GM19324 (cell line): ENCODE data around the gene PRMT7.

Source experiments
- ATAC-seq: cut with Tn5 transposase; IDR thresholded peaks from one replicate; pipeline ENCODE4 v1.9.1; 2021; ENCODE audit warnings: mild to moderate bottlenecking, moderate library complexity; ENCODE audit not compliant: unreplicated experiment, low FRiP score

PRMT7 gene

DNA sequence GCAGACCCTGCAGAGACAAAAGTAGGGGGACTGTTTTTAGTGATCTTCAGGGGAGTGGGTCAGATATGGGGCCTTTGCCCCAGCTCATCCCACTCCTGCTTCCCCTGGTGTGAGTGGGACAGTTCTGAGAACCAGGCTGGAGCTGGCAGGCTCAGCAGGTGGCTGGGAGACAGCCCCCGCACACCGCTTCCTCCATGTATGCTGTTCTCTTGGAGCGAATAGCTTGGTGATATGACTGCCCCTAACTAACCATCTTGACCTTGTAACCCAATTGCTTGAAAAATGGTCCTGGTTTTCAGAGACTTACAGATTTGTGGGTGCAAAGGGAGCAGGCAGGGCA, 61.5 kb downstream of the PRMT7 start:
- ATAC-seq: no peak

DNA sequence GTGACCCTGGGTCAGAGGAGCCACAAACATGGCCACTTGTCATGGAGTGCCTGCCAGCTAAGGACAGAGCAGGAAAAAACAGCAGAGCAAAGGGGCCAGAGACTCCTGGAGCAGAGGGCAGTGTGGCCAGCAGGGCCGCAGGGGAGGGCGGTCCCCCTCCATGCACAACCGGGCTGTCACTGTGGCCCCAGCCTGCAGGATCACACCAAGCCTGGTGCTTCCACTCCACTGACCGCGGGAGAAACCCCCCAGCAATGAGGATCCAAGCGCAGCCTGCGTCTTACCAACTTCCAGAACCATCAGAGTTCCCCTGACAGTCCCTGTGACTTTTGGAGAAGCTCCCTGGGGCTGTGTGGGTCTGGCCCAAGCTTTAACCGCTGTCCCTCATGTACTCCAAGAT, 62.0 kb downstream of the PRMT7 start:
- ATAC-seq: no peak

DNA sequence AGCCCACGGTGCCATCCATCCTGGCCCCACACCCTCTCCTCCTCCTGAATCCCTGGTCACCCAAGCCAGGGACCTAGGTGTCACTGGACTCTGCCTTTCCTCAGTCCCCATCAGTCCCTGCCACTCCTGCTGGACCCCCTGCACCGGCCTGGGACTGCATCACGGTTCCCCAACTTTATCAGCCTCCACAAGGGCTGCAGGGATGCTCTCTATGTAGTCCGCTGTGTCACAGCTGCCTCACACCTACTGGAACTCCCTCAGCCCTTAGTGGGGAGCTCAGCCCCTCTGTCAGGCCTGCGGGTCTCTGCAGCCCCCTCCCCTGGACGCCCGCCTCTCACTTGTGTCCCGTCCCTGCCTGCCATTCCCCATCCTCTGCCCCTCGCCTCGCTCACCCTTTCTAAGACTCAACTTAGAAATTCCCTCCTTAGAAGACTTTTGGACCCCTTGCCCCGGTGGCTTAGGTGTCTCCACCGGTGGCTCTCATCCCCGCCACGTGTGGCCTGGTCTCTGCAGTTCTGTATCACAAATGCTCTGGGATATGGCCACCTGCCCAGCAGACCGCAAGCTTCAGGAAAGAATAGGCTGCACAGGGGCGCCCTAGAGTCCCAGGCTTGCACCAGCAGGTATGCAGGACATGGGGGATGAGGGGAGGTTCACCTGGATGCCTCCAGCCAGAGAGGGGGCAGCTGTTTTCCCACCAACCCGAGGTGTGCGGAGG, 62.9 kb downstream of the PRMT7 start:
- no peak for ATAC-seq

DNA sequence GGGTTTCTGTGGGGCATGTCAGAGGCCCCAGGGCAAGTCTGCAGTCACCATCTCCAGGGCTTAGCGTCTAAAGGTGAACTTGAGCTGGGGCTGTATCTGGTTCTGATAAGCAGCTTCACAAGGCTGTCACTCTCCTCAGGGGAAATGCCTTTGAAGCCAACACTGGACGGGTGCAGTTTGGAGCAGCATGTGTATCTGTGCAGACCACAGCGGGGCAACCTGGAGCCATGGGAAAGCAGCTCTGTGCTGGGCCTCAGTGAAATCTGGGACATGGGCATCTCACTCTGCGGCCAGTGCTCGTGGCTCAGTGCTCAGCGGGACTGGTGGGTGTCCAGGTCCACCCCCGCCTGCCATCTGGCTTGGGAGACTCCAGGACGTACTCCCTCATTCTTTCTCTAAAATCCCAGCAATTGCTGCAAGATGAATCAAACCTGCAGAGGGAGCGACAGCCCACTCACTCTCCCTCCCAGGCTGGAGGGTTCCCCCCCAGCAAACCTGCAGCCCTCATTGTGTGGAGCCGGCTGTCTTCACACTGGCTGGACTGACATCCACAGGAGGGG, 63.5 kb downstream of the PRMT7 start:
- ATAC-seq: no peak

DNA sequence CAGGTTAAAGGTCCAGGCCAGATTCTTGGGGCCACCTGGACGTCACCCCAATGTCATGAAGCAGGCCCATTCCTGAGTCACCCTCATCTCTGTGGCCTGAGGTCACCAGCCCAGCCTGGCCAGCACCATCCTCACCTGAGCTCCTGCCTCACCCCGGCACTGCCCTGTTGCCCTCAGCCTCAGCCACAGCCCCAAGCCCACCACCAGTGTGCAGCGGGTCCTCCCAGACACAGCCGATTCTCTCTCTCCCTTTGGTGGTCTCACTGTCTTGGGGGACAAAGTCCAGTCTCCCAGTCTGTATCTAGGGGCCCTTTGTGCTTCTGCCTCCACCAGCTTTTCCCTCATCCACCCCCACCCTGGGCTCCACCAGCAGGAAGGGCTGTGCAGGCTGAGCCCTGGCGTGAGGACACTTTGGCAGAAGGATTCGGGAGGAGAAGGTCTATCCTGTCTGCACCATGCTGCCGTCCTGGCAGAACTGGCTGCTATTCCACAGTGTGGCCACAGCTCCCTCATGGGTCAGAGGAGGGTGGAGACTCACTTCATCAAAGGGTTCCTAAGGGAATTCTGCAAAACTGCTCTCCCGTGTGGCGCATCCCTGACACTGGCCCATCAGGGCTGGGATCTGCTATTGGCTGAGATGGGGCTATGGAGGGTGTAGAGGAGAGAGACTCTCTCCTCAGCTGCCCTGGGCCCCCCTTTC, 64.3 kb downstream of the PRMT7 start:
- no peak for ATAC-seq

DNA sequence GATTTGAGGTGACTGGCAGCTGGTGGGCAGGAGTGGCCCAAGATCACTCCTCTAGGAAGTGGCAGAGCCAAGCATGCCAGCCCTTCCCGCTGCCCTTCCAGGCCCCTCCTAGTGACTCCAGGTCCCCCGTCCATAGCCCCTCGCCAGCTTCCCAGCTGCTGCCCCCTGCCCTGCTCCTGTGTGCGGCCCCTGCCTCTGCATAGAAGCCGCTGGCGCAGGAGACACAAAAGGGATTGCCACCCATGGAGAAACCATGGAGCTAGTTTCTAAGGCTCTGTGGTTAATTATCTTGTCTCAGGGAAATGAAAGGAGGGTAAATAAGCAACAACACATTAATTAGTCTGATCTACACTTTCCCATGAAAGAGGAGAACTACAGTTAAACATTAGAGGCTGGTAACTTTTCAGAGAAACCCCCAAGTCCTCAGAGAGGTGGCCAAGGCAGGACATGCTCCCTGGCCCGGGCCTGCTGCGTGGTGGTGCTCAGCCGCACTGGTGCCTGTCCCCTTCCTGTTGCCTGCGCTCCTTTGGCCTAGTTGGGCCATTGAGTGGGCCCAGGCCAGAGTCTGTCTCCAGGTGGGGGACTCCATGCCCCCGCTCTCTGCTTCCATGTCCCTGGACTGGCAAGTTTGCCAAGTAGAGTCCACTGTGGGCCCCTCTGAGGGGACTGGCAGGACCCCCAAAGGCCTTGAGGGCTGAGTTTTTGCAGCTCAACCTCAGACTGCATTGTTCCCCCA, 65.2 kb downstream of the PRMT7 start:
- ATAC-seq: no peak

DNA sequence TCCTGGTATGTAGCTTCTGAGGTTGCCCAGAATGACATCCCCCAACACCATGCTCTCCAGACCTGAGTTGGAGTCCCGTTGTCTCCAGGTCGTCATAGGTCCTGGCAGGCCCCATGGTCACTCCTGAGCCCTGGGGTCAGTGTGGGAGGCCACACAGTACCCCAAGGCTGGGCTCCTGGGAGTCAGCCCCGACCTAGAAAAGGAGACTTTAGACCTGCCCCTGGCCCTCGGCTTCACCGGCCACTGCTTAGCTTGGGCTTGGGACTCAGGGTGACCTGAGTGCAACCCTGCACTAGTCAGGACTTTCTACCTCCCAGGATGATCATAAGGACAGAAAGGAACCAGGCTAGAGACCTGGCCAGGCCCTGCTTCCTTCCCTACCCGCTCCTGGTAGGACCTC, 65.8 kb downstream of the PRMT7 start:
- ATAC-seq: no peak

DNA sequence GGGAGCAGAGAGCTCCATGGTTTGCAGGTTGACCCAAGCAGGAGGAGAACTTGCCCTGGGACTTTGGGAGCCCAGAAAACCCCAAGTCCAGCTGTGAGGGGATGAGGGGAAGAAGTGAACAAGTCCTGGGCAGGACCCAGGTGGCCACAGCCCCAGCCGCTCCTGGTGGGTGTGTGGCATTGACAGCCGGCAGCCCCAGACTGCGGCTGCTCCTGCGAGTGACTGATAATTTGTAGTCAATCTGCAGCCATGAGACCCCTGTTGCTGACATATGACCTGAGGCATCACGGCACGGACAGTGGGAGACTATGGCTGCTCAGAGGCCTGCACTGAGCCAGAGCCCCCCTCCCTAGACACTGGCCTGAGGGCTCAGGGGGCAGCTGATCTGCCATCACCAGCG, 66.4 kb downstream of the PRMT7 start:
- no peak for ATAC-seq

DNA sequence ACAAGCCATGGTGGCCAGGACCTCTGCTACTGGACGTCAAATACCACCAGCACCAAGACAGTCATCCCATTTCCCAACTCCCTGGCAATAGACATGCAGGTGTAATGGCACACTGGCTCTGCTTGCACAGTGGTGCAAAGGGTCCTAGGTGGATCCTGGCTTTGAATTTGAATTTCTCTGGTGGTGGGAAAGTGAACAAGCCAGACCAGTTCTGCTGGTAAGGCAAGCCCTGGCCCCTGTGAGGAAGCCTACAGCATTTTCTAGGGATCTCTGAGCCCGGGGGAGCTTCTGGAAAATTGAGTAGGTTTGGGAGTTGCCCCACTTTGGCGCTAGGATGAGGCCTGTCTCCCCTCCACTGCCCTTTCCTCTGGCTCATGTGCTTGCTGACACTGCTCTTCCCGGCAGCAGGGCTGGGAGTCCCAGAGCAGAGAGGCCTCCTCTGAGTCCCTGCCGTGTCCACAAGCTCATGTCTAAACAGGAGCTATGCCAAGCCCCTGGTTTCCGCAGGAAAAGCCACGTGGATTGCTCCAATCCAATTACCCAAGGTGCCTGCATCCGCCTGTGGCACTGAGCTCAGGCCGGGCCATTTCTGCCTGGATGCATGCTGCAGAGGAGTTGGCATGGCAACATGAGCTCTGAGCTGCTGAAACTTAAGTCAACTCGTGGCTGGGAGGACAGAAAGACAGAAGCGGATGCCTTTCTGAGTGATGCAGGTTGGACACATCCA, 67.0 kb downstream of the PRMT7 start:
- no peak for ATAC-seq

DNA sequence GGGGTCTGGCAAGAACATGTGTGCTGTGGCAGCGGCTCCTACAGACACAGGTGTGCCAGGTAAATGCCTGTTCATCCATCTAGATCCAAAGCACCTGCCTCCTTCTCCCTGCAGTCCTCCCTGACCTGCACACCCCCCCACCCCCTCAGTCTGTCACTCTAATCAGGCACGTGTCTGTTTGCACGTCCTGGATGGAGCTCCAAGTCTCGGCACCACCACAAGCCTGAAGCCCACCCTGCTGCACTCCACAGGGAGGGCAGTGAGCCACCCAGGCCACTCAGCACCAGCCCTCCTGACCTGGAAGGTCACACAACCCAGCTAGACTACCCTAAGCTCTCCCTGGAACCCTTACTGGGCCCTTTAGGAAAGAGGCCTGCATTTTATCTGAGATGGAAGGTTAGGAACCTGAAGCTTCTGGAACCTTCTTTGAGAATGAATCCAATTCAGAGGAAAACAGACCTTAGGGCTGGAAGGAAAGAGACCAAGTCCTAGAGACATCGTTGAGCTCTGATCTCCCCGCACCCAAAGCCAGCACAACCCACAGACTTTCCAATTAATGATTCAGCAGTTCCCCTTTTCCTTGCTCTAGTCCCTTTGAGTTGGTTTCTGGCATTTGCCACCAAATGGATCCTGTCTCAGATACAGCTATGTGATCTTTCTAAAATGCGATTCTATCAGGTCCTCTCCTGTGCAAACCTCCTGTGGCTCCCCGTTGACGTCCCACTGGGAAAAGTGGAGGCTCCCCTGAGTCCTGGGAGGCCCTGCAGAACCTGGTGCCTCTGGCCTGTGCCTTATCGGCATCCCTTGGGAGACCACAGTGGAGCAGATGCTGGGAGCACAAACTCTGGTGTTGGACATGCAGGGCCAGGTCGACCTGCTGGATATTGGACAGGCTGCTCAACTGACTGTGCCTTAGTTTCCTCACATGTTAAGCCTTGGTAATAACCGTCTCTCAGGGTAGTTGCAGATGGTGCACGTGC, 67.9 kb downstream of the PRMT7 start:
- no peak for ATAC-seq

DNA sequence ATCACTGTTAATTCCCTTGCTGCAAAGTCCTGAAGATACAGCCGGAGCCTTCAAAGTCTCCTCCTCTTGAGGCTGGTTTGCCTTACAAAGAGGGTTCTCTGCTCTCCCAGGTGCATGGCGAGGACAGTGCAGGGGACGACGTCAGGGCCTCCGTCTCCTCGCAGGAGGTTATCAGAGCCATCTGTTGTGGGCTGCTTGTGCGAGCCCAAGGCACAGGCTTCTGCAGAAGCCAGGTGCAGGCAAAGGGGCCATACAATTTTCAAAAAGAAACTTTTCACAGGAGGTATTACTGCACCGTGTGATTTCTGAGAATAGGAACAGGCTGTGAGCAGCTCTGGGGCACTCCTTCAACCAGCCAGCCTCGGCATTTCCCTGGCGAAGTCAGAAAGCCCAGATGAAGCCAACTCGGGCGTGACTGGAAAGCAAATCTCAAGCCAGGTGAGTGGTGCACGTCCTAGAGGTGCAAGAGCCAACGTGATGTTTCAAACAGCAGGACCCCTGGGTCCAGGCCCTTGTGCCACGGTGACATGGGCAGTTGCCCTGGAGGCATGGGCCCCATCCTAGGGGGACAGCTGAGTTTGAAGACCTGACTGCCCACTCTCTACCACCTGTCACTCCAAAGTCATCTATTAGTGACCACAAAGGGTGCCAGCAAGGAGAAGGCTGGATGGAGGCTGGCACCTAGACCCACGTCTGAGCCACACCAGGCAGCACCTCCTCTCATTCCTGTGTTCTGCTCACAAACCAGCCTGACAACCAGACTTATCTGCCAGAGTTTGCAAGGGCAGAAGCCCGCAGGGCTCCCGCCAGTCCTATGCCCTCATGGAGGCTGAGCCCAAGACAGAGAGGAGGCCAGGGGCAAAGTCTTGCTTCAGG, 68.9 kb downstream of the PRMT7 start:
- ATAC-seq: no peak

DNA sequence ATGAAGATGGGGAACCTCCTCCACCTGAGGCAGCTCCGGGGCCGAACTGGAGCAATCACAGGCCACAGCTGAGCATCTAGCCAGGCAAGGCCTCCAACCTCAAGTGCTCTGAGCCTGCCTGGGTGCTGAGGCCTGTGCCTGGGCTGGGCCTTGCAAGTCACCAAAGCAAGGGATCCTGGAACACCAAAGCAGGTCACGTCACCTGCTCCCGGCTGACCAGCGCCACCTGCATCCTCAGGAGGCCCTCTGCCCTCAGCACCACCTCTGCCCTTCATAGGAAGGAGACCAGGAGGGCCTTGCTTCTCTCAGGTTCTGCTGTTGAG, 69.5 kb downstream of the PRMT7 start:
- no peak for ATAC-seq

DNA sequence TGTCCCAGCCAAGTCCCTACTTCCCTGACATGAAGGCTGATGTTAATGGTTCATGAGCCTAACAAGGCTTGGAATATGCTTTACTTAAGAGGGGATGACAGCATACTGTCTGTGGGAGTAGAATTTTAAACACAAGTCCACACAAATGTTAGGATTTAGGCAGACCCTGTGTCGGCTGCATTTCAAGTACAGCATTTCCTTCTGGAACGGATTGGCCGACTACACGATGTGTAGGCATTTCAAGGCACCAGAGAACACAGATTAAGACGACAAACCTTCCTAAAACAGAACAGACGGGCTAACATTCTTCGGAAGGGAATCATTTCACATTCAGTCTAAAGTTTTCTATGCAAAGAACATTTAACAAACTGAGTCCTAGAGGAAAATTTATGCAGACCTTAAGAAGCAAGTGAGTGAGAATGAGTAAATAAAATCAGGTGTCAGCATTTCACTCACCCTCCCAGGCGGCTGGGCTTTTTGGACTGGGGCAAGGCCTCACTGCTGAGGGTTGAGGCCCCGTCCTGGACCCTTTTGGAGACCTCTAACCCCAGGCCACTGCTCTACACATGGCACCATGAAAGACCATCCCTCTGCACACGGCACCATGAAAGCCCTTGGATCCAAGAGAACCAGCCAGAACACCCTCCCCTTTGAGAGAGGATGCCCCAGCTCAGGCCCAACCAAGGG, 70.0 kb downstream of the PRMT7 start:
- ATAC-seq: no peak

DNA sequence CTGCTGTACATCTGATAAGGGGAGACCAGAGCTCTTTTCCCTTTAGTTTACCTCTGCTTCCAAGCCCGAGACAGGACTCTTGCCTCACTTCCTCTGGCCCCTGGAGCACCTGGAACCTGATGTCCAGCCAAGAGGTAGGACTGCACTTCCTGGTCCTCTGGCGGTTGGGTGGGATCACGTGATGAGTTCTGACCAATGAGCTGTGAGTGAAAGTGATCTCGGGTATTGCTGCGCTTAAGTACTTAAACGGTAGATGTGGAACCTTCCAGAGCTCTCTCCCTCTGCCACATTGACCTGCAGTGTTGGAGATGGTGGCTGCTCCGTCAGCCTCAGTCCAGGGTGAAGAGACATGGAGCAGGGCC, 70.5 kb downstream of the PRMT7 start:
- ATAC-seq: no peak

DNA sequence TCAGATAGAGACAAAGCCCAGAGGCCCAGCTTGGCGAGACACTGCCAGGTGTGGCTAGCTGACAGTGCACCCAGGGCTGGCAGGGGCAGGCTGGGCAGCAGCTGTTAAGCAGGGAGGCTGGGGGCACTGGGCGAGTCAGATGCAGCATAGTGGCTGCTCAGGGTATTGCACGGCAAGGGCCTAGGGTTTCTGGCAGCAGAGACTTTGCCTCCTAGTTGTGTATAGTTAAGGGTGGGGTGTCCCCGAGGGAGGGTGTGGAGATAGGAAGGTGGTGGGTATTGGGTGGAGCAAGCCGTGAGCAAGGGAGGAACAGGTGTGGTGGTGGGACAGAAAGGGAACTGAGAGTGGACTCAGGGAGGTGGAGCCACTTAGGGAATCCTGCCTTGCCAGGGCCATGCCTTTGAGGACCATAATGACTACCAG, 71.5 kb downstream of the PRMT7 start:
- no peak for ATAC-seq

DNA sequence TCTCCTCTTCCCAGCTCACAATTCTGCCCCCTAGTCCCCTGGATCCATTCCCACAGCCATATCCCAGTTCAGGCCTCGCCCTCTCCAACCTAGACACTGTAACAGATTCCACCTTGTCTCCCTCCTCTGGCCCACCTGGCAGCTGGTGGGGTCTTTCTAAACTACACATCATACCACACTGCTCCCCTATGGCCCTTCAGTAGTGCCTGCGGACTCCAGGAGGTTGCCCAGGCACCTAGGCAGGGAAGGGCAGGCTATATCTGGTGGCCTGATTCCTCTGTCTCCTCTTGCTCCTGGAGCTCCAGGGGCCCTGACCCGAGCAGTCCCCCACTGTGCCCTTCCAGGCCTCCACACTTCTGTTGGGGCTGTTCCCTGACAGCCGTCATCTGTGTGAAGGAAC, 73.0 kb downstream of the PRMT7 start:
- ATAC-seq: no peak

DNA sequence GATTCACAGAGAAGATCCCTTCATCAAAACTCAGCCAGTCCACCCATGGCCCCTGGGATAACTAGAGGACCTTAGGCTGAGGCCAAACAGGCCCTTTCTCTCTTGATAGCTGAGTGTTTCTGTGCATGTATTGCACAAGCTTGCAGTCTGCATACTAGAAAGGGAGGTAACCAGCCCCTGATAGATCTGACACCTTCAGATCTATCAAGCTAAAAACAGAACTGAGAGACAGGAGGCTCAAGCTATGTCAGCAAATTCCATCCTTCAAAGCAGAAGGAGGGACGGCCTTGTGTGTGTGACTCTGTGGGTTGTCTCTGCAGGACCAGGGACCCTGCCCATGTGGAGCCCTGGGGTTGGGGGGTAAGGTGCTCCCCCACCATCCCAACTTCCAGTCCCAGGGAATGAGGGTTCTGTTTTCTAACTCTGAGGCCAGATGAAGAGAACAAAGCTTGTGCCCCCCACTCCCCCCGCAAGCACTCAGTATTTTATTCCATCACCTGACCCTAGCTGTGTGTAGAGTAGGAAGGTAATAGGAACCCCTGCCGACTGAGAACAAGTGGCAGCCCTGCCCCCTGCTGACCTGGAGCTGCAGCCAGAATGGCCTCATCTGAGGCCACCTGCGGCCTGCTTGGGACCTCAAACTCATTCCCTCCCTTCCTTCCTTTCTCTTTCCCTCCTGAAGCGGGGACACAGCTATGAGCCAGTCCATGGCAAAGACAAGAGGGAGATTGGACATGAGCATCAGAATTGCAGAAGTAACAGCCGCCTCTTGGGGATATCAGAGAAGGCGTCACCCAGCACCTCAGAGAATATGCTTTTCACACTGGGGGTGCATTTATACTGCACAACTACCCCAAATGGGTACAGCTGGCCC, 73.7 kb downstream of the PRMT7 start:
- ATAC-seq: no peak
